Stimulated activated CD4-positive, alpha-beta T cell treated with anti-CD3 and anti-CD28 coated beads, Interleukin-2, amount 100 ng/mL, for 24 hours (primary cell): Measurements from ENCODE around the gene ACKR3.

Experiments
- DNase-seq, 2 donors: peaks; one replicate each; pipeline ENCODE4 v3.0.0-alpha.2; 2020

The ACKR3 gene

GRCh38 chr2:236550290-236550689 lies 19.3 kb upstream of the ACKR3 start:
- DNase-seq = no peak

- peak; percentile 32 to 35 for DNase-seq
These were observed 18.7 kb upstream of the ACKR3 start for GRCh38 chr2:236550701-236551465.

DNA sequence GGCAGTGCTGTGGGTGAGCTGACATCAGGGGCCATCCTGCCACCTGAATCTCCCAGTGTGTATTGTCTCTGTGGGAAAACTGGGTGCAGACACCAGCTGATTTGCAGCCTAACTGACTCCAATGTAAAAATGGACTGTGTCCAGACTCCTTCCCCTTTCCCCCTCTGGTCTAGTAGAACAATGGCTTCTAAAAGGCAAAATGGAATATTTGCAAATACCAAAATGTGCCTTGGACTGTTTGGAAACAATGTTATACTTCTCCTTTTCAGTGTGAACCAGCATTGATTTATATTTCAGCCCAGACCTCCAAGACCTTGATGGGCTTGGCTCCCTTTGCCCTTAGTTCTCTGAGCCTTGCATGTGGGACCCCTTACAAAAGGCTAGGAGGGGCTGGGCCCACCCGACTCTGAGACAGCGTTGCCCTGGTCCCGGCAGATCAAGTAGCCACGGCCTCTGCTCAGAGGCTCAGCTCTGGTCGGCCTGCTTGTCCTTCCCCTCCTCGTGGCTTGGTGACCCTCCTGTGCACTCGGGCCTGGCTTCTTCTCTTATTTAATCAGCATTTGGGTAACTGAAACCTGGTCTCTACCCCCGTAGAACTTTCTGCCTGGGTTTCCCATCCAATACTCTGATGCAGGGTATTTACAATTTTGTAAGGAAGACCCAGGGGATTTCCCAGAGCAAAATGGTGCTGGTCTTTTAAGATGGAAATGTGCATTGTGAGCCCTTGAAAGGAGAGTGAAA lies 18.0 kb upstream of the ACKR3 start:
- no peak for DNase-seq

DNA sequence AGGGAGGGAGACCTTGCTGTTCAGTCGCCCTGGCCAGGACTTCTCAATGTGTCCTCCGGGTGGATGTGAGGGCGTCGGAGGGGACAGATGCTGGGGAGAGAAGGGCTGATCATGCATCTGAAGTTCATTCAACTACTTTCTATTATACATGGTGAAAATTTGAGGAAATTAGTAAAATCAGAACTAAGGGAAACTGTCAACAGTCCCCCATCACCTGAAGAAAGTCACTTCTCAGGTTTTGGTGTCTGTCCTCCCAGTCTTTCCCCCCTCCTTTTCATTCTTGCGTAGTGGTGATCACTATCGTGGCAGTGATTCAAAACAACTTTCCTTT lies 17.4 kb upstream of the ACKR3 start:
- DNase-seq = no peak

GRCh38 chr2:236552581-236553363 lies 16.9 kb upstream of the ACKR3 start:
- DNase-seq = no peak

DNA sequence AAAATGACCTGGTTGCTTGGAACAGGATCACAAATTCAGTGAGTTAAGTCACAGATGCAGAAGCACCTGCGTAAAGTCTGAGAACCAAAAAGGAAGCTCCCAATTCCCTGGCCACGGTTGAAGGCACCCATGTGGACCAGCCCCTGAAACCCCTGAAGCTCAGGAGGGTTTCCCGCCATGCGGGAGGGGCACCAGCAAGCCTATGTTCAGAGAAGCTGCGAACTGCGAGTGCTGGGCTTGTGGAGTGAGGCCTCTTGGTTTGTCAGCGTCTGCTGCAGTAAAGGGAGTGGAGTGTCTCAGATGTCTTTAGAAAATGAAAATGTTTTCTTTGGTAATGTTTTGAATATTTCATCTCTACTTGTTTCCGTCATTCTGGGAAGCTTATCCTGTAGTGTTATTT lies 16.1 kb upstream of the ACKR3 start:
- peak in 1 of 2 donors; percentile 17 for DNase-seq

- DNase-seq = peak in 1 of 2 donors; percentile 22
These were observed 14.9 kb upstream of the ACKR3 start for GRCh38 chr2:236554629-236555282.

DNA sequence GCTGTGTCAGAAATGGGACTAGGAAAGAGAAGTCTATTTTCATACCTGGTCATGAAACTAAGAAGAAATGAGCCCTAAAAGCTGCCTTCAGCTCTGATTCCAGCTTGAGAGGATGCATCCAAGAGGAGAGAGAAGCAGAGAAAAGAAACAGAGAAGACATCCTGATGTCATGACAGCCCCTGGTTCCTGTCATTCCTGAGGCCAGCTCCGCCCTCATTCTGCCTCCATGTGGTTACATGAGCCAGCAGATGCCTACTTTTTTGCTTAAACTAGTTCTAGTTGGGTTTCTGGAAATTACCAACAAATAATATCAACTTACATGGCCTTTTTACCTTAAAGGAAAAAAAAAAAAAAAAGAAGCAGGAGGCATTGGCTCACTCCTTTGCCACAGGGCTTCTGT lies 14.1 kb upstream of the ACKR3 start:
- no peak for DNase-seq

DNA sequence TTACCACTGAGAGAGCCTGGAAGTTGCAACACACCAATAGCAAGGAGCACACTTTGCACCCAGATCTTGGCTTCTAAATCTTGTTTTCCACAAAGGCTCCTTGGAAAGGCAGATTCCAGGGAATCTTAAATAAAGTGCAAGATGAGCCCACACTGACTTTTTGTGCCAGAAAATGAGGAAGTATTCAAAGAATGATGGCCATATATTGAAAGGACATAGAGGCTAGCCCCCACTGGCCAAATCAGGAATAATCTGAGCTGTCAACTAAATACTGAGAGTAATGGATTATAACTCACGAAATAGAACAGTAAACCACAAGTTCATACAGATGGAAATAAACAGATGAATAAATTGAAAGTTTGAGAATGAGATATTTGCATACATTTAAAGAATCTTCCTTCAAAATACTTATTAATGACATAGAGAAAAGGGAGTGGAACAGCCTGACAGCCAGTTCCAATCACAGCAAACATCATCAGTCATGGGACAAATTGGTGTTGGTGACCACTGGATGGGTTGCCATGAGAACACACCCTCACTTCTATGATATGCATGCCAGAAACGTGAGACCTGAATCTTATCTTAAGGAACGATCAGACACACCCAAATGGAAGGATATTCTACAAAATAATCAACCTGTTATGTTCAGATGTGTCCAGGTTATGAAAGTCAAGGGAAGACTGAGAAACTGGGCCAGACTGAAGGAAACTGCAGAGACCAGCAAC lies 12.2 kb upstream of the ACKR3 start:
- DNase-seq = no peak

- DNase-seq = no peak
These were observed 11.6 kb upstream of the ACKR3 start for GRCh38 chr2:236558036-236558435.

- DNase-seq = no peak
These were observed 10.3 kb upstream of the ACKR3 start for GRCh38 chr2:236558993-236559978.

- DNase-seq = no peak
These were observed 7.8 kb upstream of the ACKR3 start for GRCh38 chr2:236561874-236562273.

DNA sequence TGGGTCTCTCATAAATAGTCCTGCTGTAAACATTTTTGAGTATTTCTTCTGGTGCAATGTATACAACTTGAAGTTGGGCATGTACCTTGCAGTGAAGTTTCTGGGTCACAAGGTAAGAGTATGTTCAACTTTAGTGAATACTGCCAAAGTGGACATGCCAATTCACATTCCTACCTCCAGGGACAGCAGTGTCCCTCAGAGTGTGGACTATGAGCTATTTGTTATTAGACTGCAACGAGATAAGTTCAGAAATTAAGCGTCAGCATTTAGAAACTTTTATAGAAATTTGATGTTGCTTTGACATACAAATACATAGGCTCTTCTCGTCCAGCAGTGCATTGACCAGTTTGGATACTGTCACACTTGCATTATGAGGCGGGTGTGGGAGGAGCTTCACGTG lies 7.2 kb upstream of the ACKR3 start:
- DNase-seq = no peak

DNA sequence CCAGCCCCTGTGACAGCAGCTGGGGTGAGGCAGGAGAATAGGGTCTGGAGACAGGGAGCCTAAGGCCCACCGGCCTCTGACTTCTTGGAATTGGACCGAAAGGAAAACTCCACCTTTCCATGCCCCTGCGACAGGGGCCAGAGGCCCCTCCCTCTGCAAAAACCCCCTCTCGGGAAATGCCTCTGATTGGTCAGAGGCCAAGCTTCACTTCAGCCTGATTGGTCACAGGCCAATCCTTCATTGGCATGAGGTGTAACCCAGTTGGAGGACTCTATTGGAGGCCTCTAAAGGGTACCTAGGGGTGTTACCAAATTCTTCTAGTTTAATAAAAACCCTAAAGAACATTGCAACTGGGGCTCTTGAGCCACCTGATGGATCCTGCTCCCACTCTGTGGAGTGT lies 5.7 kb upstream of the ACKR3 start:
- no peak for DNase-seq

- DNase-seq = no peak
These were observed 4.4 kb upstream of the ACKR3 start for GRCh38 chr2:236565212-236565611.

DNA sequence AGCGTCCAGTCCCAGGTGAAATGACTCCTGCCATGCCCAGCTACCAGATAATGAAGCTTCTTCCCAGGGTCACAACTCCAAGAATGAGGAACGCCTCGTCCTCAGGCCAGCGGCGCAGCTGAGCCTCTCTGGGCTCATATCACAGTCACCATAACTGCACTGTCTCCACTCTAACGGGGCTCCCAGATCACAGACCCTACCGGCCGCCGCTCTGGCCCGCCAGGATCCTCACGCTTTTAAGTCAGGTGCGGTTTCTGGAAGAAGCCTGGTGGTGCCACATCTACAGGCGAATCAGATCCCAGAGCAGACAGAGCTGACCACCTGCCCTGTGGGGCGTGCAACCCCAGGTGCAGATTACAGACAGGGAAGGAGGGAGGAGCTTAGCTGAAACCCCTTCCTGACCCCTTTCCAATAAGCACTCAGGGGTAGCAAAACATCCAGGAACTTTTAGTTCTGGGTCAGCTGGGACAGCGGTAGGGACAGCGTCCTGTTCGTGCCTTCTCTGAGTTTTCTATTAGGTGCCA lies 3.7 kb upstream of the ACKR3 start:
- DNase-seq = no peak

GRCh38 chr2:236566596-236566995 lies 3.0 kb upstream of the ACKR3 start:
- no peak for DNase-seq

- DNase-seq = peak; percentile 43 to 51
These were observed 1.3 kb upstream of the ACKR3 start for GRCh38 chr2:236568068-236568921.

GRCh38 chr2:236568922-236569572 lies 578 bp upstream of the ACKR3 start:
- DNase-seq = no peak
